ENCODE results near the gene HIVEP3.

HIVEP3 gene

GRCh38 chr1:41507110-41507720 is 411.5 kb downstream of the HIVEP3 start:
- DNase-seq: no peak

DNA sequence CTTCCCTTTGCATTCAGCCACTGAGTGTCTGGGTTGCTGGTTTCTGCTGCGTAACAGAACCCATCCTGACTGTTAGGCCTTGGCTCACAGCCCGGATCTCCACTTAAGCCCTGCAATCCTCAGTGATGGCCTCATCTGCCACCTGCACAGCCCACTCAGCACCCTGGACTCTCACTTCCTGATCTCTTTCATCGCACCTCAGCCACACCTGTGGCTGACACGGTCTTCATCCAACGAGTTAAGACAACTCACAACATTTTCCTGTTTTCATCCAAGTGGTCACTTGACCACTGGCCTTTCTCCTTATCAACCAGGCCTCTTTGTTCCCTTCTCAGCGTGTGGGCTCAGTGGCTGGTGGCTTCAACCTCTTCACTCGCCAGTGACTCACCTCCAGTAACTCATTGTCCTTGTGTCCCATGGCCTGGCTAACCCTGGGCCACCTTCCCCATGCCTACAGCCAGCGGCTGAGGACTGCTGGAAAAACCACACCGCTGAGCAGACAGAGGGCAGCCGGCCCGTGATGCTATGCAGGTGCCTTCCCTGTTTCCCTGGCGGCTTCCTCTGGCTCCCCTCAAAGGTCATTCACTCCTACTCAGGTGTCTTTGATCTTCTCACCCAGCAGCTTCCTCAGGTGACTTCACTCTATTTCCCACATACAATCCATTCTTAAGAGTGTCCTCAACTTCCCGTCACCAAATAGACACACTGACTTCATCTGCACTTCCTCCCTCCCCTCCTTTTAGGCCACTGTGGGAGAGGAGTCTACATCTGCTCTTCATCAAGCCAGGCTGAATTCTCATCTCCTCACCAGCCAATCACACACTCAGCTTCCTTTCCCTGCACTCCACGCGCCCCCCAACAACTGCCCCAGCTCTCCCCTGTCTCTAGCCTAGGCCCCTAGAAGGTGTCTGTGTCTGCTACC is 414.3 kb downstream of the HIVEP3 start:
- no peak for DNase-seq

GRCh38 chr1:41503538-41504113 is 415.1 kb downstream of the HIVEP3 start:
- no peak for DNase-seq

DNA sequence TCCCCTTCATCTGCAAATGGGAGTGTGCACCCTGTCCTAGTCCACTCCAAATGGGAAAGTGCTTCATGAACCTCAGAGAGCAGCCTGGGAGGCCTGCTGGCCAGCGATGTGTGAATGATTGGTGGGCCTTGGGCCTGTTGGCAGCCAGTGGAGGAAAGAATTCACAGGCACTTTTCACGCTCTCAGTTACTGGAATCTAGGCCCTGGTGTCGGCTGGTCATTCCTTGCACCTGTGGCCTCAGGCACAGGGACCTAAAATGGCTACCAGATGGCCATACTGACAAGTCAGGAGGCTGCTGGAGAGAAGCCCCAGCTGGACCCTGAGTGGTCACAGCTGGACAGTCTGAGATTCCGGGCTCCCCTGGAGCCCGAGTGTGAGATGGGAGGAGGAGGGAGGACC is 415.8 kb downstream of the HIVEP3 start:
- DNase-seq: no peak

DNA sequence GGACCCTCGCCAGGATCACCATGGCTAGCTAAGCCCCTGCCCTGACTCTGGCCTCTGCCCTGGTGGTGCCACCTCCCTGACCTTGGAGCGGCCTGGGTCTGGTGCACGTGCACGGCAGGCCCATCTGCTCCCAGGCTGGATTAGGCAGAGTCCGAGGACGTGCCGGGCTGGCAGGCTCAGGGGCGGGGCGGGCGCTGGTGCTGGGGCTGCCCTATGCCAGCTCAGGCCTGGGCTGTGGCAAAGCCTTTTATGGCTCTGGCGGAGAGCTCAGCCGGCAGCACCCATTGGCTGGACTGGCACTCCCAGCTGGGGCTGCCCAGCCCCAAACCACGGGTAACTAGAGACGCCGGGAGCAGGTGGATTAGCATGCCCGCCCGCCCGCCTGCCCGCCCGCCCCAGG is 417.1 kb downstream of the HIVEP3 start:
- no peak for DNase-seq

- DNase-seq: no peak
Observed at GRCh38 chr1:41500781-41501518, 417.8 kb downstream of the HIVEP3 start.

DNA sequence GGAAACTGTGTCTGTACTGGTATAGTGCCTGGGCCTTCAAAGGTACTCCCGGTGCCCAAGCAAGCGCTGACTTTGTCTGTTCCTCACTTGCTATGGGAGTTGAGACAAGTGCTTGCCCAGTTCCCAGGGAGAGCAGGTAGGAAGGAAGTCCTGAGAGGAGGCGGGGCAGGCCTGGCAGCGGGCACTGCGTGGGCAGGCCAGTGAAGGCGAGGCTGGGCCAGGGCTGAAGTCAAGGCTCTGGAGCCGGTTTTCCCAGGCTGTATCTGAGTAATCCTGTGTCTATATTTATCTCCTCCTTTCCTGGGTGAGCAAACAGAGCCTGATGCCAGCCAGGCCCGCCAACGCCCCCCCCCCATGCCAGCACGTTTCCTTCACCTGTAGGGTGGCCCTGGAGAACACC is 418.3 kb downstream of the HIVEP3 start:
- no peak for DNase-seq

GRCh38 chr1:41499591-41499990 is 419.1 kb downstream of the HIVEP3 start:
- DNase-seq: no peak

- DNase-seq: no peak
Observed at GRCh38 chr1:41498804-41499203, 419.9 kb downstream of the HIVEP3 start.

DNA sequence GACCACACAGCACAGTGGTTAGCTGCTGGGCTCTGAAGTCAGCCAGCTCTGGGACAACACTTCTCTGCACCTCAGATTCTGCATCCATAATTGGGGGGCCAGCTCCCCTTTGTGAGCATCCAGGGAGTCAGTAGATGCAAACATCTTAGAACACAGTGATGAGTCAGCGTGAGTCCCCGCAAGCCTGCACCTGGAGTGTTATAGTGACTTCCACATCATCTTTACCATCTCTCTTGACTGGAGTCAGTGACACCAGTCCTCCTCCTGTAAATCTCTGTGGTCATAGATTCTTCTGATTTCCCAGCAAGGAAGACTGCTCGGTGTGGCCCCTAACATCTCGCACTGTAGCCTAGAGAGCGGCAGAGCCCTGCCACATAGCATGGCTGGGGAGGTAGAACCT is 420.3 kb downstream of the HIVEP3 start:
- no peak for DNase-seq

DNA sequence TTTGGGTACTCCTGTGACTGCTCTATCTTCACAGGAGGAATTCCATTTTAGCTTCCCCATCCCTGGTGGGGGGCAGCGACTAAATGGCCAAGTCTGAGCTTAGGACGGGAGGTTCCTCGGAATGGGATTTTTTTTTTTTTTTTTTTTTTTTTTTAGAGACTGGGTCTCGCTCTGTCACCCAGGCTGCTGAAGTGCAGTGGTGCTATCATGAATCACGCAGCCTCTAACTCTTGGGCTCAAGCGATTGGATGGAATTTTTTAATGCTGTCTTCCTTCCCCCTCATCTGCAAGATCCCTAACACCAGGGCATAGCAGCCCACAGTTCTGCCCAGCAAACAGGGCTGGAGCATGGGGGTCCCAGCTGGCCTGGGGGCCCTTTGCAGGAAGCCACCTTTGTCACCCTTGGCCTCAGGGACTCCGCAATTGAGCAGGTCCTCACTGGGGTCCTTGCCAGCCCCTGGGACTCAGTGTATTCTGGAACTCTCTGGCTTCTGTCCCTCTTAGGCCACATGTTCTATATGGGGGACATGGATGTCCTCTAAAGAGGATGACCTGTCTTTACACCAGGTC is 421.2 kb downstream of the HIVEP3 start:
- DNase-seq: no peak

GRCh38 chr1:41497056-41497440 is 421.7 kb downstream of the HIVEP3 start:
- DNase-seq: no peak

DNA sequence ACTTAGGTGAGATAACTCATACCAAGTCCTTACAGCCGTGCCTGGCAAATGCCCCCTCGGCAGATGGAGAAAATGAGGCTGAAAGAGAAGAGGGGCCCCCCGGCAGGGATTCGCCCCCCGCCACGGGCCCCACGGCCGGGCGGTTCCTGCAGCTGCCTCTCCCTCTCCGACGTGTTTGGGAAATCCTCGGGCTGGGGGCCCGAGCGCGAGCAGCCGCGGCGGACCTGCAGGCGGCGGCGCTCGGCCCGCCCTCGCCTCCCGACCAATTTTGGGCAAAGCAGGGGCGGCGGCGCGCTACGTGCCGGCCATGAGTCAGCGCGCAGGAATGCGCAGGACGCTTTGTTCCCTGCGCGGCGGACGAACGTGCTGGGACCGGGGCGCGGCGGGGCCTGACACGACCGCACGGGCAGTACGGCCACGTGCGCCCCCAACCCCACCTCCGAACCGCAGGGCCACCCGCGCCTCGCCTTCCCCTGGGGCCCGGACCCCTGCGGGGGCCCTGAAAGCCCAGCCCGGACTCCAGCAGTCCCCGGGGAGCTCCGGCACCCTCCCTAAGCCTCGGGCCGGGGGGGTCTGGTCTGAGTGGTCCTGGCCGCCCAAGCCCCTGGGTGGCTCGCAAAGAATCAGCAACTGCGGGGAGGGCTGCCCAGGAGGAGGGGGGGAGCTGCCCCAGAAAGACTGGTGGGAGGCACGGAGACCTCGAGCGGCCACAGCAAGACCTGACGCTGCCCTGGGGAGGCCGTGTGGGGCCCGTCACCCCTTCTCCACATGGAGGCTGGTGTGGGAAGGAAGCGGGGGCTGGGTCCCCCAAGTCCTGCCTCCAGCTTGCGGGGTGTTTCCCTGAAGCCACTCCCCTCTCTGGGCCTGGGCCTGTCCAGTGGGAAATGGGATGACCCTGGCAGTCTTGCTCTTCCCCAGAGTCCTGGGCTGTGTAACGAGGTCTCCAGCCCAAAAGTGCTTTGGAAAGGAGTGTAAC is 422.4 kb downstream of the HIVEP3 start:
- DNase-seq: peak; percentile 33

GRCh38 chr1:41495210-41495948 is 423.3 kb downstream of the HIVEP3 start:
- no peak for DNase-seq

GRCh38 chr1:41494351-41495209 is 424.1 kb downstream of the HIVEP3 start:
- no peak for DNase-seq

GRCh38 chr1:41493626-41494350 is 424.9 kb downstream of the HIVEP3 start:
- DNase-seq: no peak

DNA sequence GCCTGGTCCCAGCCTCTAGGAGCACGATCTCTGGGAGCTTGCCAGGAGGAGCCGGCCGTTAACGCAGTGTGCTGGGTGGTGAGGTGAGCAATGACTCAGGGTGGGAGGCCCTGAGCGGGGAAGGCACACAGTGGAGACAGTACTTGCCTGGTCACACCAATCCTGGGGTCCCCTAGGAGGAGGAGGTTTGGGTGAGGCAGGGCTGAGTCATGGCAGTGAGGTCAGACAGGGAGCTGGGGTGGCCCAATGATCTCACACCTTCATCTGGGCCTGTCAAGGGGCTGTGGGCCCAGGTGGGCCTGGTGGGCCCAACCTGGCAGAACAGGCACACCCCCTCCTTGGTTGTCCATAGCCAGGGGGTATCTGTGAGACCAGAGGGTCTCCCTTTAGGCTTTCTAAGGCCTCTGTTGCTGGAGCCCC is 425.6 kb downstream of the HIVEP3 start:
- DNase-seq: no peak

GRCh38 chr1:41492341-41492848 is 426.3 kb downstream of the HIVEP3 start:
- DNase-seq: no peak

GRCh38 chr1:41490911-41491310 is 427.8 kb downstream of the HIVEP3 start:
- DNase-seq: no peak

Data from stimulated activated naive CD4-positive, alpha-beta T cell treated with Interleukin-2 at 50 U/mL for 16 hours (primary cell).